Upper lobe of right lung (tissue), 1 donor: ENCODE results near the gene PHRF1. TPM values are rescaled to one million over a fixed set of nuclear protein-coding genes. Genes with fewer than 3 reads are reported as not detected.

Experiments
- ATAC-seq: fragments of 200-7000 bp; cut with Tn5 transposase; one replicate; pipeline ENCODE4 v1.9.1; 2020; ENCODE audit warnings: mild to moderate bottlenecking, moderate library complexity
- DNase-seq: peaks from one replicate; pipeline ENCODE4 v3.0.0-alpha.2; 2020
- H3K27ac ChIP-seq: fragments of 200-600 bp; one replicate; pipeline ENCODE4 v1.8.0; 2022
- H3K27me3 ChIP-seq: fragments of 200-600 bp; one replicate; pipeline ENCODE4 v1.8.0; 2022; ENCODE audit warnings: mild to moderate bottlenecking
- H3K36me3 ChIP-seq: fragments of 200-600 bp; one replicate; pipeline ENCODE4 v1.8.0; 2022
- H3K4me1 ChIP-seq: fragments of 200-600 bp; one replicate; pipeline ENCODE4 v1.8.0; 2022
- H3K4me3 ChIP-seq: fragments of 200-600 bp; one replicate; pipeline ENCODE4 v1.8.0; 2022; ENCODE audit warnings: mild to moderate bottlenecking
- H3K9me3 ChIP-seq: fragments of 200-600 bp; one replicate; pipeline ENCODE4 v1.8.0; 2022
- intact Hi-C: fragments of 100-400 bp; cut with DNase I; formaldehyde crosslinking; loops from one replicate; pipeline ENCODE4 v1.11.0; 2022
- total RNA-seq: library from RNA; stranded (reverse); fragmentation: NEBNext Ultra II Directional; extraction: Animal tissue kit (Norgen Biotek cat#: 25700); gene quantifications from one replicate; pipeline ENCODE4 v1.2.1, GENCODE V29; 2021
- TF ChIP-seq, protein P1 (sequence below): fragments of 200-600 bp; IDR thresholded peaks from one replicate; pipeline ENCODE4 v1.8.0; 2022; ENCODE audit warnings: antibody characterized with exemption
- donor health status: DM: no; HTN: yes; CAD: no; lungs with severe emphysema.

PHRF1 gene
- total RNA-seq, 1 donor from 2014 or later = 31.0 TPM

DNA sequence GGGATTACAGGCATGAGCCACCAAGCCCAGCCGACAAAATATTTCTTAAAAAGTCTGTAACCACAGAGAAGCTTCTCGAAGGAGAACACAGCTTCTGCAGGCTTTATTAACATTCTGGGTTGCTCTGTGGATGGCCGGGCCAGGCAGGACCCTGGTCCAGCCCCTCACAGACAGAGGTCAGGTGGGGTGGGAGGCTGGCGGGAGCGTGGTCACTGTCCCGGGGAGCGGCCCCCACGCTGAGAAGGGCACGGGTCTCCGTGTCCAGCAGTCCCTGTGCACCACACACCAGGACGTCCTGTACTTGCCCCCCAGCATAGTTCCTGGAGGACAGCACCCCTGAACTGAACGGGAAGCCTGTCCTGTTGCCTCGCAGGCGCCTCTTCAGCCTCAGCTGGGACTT lies 80.2 kb downstream of the PHRF1 start:
- intact Hi-C loops = no loop called here
- TF ChIP-seq, protein P1, sequence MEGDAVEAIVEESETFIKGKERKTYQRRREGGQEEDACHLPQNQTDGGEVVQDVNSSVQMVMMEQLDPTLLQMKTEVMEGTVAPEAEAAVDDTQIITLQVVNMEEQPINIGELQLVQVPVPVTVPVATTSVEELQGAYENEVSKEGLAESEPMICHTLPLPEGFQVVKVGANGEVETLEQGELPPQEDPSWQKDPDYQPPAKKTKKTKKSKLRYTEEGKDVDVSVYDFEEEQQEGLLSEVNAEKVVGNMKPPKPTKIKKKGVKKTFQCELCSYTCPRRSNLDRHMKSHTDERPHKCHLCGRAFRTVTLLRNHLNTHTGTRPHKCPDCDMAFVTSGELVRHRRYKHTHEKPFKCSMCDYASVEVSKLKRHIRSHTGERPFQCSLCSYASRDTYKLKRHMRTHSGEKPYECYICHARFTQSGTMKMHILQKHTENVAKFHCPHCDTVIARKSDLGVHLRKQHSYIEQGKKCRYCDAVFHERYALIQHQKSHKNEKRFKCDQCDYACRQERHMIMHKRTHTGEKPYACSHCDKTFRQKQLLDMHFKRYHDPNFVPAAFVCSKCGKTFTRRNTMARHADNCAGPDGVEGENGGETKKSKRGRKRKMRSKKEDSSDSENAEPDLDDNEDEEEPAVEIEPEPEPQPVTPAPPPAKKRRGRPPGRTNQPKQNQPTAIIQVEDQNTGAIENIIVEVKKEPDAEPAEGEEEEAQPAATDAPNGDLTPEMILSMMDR = no peak
- no peaks in the 10 kb centered on the region for H3K27me3 ChIP-seq
- H3K4me1 ChIP-seq = peaks cover 3% of the 10 kb centered on the region
- H3K4me3 ChIP-seq = no peak overlapping the region
- DNase-seq (no peak), ATAC-seq (no peak)
- no peaks in the 10 kb centered on the region for H3K9me3 ChIP-seq
- H3K27ac ChIP-seq = no peak overlapping the region
- H3K36me3 ChIP-seq = peaks cover 34% of the 10 kb centered on the region

DNA sequence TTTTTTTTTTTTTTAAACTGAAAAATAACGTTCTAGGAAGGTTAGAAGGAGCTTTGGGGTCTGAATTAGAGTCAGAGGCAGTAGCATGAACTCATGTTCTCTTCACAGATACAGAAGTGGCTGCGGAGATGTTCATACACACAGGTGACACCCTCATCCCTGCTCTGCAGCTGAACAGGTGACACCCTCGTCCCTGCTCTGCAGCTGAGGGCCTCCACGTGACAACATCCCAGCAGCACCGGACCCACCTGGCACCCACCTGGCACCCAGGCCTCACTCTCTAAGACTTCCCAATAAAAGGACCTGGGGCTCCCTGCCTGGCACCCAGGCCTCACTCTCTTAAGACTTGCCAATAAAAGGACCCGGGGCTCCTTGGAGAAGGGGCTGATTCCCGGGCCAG lies 80.6 kb downstream of the PHRF1 start:
- Histone ChIP-seq H3K4me3 (no peak overlapping the region), H3K36me3 (peaks cover 31% of the 10 kb centered on the region), H3K4me1 (peaks cover 3% of the 10 kb centered on the region), H3K27me3 (no peaks in the 10 kb centered on the region), H3K27ac (no peak overlapping the region), H3K9me3 (no peaks in the 10 kb centered on the region)
- TF ChIP-seq, protein P1 = no peak
- ATAC-seq = no peak
- no peak for DNase-seq
- intact Hi-C loops = no loop called here

DNA sequence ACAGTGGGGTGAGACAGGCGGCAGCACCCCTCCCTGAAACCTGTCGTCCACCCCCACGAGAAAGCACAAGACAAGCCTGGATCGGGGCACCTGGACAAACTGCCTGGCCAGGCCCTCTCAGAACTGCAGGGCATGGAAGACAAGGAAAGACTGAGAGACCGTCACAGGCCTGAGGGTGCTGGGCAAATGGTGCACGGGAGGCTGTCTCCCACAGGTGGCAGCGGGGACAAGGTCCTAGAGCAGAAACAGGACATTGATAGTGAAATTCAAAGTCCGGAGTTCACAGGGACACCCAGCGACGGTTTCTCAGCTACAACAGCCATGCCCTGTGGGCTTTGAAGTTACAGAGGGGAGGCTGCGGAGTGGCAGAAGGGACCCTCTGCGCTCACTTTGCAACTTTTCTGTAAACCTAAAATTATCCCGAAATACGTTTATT lies 81.4 kb downstream of the PHRF1 start:
- H3K4me1 ChIP-seq = peaks cover 3% of the 10 kb centered on the region
- H3K4me3 ChIP-seq = no peak overlapping the region
- TF ChIP-seq, protein P1 = no peak

DNA sequence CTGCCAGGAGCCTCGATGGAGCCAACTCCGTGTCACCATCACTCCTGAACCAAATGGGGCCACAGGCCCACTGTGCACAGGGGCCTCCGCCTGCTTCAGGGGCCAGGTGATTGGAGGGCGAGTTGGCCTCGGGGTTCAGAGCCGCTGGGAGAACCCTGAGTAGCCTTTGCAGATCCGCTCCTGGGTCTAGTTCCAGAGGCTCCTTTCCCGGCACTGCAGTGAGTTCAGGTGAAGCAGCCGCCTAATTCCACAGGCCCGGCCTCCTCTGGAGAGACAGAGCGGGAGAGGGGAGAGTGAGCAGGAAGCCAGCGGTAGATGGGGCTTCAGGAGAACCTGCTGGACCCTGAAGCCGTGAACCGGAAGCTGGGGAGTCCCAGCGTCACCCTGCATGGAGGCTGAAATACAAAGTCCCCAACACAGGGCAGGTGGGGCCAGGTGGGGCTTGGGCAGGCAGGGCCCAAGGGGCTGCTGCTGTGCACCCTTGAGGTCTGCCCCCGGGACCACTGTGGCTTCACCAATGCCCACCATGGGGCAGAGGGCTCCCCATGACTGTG lies 83.3 kb downstream of the PHRF1 start:
- DNase-seq = no peak

More for the DNA sequence above, 81.4 kb downstream of the PHRF1 start:
- DNase-seq = no peak
- Histone ChIP-seq H3K9me3 (no peaks in the 10 kb centered on the region), H3K36me3 (peaks cover 33% of the 10 kb centered on the region), H3K27me3 (no peaks in the 10 kb centered on the region), H3K27ac (no peak overlapping the region)
- intact Hi-C loops = no loop called here
- no peak for ATAC-seq

DNA sequence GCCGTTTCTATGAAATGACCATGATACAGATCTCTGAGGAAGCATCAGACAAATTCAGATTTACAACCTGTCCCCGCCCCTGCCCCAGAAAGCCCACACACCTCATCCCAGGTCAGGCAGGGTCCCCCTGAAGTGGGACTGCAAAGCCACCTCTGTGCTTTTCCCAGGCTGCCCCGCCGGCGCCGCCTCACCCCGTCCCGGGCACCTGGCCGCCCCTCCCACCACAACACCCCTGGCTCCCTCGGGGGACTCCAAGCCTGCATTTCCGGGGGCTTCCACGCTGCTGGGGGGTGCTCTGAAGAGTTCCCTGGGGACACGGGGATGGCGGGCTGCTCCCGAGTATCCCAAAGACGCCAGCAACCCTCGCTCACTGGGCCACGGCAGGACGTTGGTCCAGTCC lies 84.0 kb downstream of the PHRF1 start:
- no peaks in the 10 kb centered on the region for H3K4me1 ChIP-seq
- H3K27me3 ChIP-seq = no peaks in the 10 kb centered on the region
- H3K4me3 ChIP-seq = no peak overlapping the region
- no peak overlapping the region for H3K27ac ChIP-seq
- intact Hi-C loops = loop anchor here (5.0 kb wide), 1 partner anchor 62 kb away; no protein-coding TSS in a partner anchor
- TF ChIP-seq, protein P1 = no peak
- ATAC-seq = no peak
- H3K9me3 ChIP-seq = no peaks in the 10 kb centered on the region
- DNase-seq = no peak
- H3K36me3 ChIP-seq = peaks cover 41% of the 10 kb centered on the region

More for the DNA sequence above, 83.3 kb downstream of the PHRF1 start:
- Histone ChIP-seq H3K9me3 (no peaks in the 10 kb centered on the region), H3K36me3 (peaks cover 41% of the 10 kb centered on the region), H3K27ac (no peak overlapping the region), H3K4me1 (peaks cover 3% of the 10 kb centered on the region), H3K4me3 (no peak overlapping the region), H3K27me3 (no peaks in the 10 kb centered on the region)
- intact Hi-C loops = loop anchor here (5.0 kb wide), 1 partner anchor 63 kb away; no protein-coding TSS in a partner anchor
- no peak for ATAC-seq
- TF ChIP-seq, protein P1 = no peak
